NCI-H1930 (cell line): ENCODE results near the gene DENND10.
"Not testable (repeated sequence)": the region's sequence is repeated elsewhere in the genome, so short reads cannot be mapped to it uniquely, and the experiment has no call there.

Experiments used
- DNase-seq, 2 experiments: peaks; one replicate each; lab custom pipeline; 2025; lab: John Stamatoyannopoulos, UW

The DENND10 gene

GRCh38 chr10:119098576-119098975, 5.3 kb upstream of the DENND10 start:
- DNase-seq = no peak

- DNase-seq = no peak
Observed at GRCh38 chr10:119100434-119101238, 3.3 kb upstream of the DENND10 start.

- DNase-seq = no peak
Observed at GRCh38 chr10:119101366-119102098, 2.4 kb upstream of the DENND10 start.

- no peak for DNase-seq
Observed at GRCh38 chr10:119103241-119103902, 541 bp upstream of the DENND10 start.

GRCh38 chr10:119104654-119105015, 722 bp downstream of the DENND10 start:
- DNase-seq = no peak

- no peak for DNase-seq
Observed at GRCh38 chr10:119105155-119105554, 1.2 kb downstream of the DENND10 start.

- not testable (repeated sequence) for DNase-seq
Observed at GRCh38 chr10:119105899-119106298, 2.0 kb downstream of the DENND10 start.

- not testable (repeated sequence) for DNase-seq
Observed at GRCh38 chr10:119107106-119107505, 3.2 kb downstream of the DENND10 start.

- DNase-seq = not testable (repeated sequence)
Observed at GRCh38 chr10:119107771-119108170, 3.9 kb downstream of the DENND10 start.

GRCh38 chr10:119112056-119112455, 8.1 kb downstream of the DENND10 start:
- no peak for DNase-seq

- DNase-seq = no peak
Observed at GRCh38 chr10:119113751-119114732, 10.1 kb downstream of the DENND10 start.

GRCh38 chr10:119115926-119116325, 12.0 kb downstream of the DENND10 start:
- no peak for DNase-seq

GRCh38 chr10:119116326-119116951, 12.5 kb downstream of the DENND10 start:
- DNase-seq = no peak

GRCh38 chr10:119118231-119118630, 14.3 kb downstream of the DENND10 start:
- no peak for DNase-seq

- no peak for DNase-seq
Observed at GRCh38 chr10:119119400-119119799, 15.5 kb downstream of the DENND10 start.

GRCh38 chr10:119120413-119120867, 16.5 kb downstream of the DENND10 start:
- no peak for DNase-seq

- no peak for DNase-seq
Observed at GRCh38 chr10:119120875-119121274, 17.0 kb downstream of the DENND10 start.

- DNase-seq = no peak
Observed at GRCh38 chr10:119125942-119126341, 22.0 kb downstream of the DENND10 start.

- DNase-seq = no peak
Observed at GRCh38 chr10:119129721-119130120, 25.8 kb downstream of the DENND10 start.

- no peak for DNase-seq
Observed at GRCh38 chr10:119131512-119132240, 27.8 kb downstream of the DENND10 start.
